DMS 273 treated with DMSO at 0.1 percent for 48 hours (cell line): ENCODE data around the gene TIRAP.
"Not testable (repeated sequence)": the region's sequence is repeated elsewhere in the genome, so short reads cannot be mapped to it uniquely, and the experiment has no call there.

Experiments
- DNase-seq: peaks from one replicate; lab custom pipeline; 2025; lab: John Stamatoyannopoulos, UW

TIRAP gene

DNA sequence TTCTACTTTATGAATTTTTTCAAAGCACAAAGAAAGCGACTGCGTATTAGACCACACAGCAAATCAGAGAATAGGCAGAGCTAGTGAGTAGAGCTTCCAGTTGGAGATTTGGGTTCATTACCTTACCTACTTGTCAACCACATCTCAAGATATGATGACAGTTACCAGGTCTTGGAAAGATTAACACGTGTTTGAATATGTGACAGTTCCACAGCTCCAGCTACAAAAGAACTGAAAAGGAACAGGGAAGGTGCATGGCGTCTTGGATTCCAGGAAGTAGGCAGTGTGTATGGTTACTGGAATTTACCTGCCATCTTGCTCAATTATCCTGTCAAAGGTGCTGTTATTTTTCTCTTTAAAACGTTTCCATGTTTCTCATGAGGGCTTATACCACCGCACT lies 5.3 kb downstream of the TIRAP start:
- no peak for DNase-seq

DNA sequence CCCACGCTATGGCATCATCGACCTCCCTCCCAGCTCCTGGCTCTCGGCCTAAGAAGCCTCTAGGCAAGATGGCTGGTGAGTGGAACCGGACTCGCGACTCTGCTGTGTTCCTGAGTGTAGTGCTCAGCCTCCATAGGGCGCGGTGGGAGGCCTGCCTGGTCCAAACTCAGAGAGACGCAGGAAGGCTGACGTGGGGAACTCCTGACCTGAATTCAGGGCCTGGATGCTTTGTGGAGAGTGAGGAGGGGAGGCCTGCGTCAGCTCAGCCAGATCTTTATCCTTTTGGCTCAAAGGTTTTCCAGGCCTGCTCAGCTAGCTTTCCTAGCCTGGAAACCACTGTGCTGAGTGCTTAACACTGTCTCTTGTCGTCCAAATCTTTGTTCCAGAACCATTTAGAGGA lies 8.0 kb downstream of the TIRAP start:
- DNase-seq = no peak

DNA sequence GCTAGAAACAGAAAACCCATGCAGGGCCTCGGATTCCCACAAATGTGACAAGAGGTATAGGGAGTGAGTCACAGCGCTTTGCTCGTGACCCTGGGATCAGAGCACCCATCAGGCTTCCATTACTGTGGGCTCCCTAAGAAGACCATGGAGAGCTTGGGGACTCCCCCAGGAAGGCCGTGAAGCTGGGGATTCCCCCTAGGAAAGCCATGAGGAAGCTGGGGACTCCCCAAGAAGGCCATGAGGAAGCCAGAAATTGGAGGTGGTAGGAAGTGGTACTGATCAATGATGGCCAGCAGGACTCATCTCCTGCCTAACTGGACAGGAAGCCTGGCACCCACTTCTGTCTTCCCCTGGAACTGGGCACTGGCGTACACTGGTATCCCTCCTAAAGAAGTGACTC lies 10.8 kb downstream of the TIRAP start:
- DNase-seq = no peak

DNA sequence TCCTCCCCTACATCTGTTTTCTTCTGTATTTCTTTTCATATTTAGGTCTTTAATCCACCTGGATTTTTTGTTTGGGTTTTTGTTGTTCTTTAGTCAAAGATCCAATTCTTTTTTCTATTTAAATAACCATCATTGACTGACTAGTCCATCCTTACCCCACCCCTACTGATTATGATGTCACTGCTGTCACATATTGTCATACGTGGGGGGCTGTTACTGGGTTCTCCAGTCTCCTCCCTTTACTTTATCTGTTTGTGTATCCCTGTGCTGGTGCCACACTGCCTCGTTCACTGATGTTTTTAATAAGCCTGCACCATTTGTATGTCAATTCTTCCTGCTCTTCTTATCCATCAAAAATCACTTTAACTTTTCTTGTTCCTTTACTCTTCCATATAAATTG lies 14.1 kb downstream of the TIRAP start:
- DNase-seq = no peak

DNA sequence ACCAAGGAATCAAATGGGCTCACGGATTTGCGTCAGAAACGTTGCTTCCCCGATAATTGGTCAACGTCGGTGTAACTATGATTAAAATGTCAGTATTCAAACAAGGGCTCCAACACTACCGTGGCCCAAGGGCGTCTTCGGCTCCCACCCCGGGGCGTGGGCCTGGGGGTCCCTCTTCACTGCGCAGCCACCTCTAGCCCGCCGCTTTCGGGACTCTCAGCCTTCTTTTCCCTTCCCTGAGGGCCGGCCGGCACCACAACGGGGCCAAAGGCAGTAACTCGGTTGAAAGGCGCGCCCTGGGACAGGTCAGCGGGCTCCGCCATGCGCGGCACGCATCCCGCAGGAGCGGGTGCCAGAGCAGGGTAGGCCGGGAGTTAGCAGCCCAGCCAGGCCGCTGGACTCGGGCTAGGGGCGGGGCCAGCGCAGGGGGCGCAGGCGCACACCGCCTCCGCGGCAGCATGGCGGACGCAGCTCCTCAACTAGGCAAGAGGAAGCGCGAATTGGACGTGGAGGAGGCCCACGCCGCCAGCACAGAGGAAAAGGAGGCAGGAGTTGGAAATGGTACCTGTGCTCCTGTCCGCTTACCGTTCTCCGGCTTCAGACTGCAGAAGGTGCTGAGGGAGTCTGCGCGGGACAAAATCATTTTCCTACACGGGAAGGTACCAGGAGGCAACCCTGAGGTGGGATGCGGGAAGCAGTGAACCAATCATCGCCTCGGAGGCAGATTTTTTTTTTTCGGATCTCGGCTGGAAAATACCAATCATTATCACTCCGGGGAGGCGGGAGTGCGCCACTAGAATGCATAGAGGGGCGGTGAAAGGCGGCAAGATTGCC lies 20.9 kb downstream of the TIRAP start, which contains the start of gene DCPS:
TSS of gene DCPS (plus strand) at position 438 of the 834 bp plus-strand sequence. CDS start at position 459, 21 bp downstream.
- DNase-seq = peak; percentile 81

DNA sequence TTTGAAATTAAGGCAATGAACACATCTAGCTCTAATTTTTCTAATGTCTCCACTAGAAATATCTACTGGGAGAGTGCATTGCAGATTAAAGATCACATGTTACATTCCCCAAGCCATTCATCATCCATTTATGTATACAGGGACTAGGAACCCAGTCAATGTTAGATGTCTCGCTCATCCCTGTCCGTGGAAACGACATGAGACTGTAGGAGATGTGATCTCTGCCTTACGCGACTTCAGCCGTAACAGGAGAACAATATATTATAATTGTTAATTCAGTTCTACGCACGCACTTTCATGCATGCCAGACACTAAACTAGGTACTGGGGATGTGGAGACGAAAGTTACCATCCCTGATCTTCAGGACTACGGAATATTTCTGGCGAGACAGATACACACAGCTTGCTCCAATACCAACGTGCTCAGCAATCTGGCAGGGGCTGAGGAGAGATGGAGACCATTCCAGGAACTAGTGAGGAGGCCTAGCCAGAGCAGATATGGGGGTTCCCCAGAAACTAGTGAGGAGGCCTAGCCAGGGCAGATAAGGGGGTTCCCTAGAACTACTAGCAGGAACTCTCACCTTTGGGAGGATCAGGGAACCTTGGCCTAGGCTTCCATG lies 21.7 kb downstream of the TIRAP start:
- DNase-seq = no peak

DNA sequence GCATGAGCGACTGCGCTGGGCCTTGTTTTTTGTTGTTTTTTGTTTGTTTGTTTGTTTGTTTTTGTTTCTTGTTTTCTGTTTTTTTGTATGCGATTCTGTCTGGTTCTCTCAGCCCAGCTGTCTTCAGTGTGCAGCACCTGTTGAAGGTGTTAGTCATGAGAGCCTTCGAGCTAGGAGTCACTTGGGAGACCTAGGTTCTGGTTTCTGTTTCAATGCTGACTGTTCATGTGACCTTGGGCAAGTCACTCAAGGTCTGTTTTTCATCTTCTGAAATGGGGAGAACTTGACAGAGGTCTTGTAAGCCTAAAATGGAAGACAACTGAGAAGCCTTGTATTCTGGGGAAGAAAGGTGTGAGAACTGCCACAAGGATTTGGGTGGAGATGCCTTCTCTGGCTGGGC lies 22.8 kb downstream of the TIRAP start:
- DNase-seq = no peak

DNA sequence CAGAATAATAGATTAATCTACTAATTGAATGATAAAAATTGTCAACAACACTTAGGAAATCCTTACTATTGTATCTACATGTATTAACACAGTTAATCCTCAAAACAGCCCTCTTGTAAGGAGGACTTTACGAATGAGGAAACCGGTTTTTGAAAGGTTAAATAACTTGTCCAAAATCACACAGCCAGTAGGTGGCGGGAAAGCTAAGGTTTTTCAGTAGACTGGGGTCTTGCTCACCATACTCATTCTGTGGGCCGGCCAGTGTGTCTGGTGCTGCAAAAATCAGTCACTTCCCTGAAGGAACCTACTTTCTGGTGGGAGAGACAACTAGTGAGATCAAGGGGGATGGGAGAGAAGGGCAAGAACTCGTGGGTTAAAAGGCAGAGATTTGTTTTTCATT lies 24.8 kb downstream of the TIRAP start:
- DNase-seq = no peak

DNA sequence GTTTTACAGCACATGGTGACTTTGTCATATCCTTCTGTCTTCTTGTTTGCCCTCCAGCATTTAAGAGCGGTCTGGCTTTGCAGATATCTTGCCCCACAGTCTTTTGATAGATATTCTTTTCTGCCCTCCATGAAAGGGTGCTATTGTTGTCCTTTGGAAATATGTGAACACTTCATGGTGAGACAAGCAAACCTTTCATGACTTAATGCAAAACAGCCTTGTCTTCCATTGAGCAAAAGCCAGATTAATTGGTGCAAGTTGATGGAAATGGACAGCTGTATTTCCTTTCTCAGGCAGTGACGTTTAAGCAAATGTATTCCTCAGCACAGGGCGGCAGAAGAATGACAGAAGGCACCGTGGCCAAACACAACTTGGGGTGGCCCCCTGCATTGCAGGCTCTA lies 25.4 kb downstream of the TIRAP start:
- DNase-seq = no peak

DNA sequence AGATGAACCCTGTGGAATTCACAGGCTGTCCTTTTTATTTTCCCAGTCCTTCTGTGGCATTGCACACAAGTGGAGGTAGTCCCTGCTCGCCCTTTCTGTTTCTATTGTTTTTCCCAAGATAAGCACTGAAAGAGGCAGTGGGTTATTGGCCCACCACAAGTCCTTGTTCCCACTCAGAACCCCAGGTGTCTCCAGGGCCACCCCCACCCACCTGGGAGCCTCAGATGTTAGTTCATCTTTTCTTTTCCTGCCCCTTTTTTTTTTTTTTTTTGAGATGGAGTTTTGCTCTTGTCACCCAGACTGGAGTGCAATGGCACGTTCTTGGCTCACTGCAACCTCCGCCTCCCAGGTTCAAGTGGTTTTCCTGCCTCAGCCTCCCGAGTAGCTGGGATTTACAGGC lies 25.9 kb downstream of the TIRAP start:
- DNase-seq = not testable (repeated sequence)

DNA sequence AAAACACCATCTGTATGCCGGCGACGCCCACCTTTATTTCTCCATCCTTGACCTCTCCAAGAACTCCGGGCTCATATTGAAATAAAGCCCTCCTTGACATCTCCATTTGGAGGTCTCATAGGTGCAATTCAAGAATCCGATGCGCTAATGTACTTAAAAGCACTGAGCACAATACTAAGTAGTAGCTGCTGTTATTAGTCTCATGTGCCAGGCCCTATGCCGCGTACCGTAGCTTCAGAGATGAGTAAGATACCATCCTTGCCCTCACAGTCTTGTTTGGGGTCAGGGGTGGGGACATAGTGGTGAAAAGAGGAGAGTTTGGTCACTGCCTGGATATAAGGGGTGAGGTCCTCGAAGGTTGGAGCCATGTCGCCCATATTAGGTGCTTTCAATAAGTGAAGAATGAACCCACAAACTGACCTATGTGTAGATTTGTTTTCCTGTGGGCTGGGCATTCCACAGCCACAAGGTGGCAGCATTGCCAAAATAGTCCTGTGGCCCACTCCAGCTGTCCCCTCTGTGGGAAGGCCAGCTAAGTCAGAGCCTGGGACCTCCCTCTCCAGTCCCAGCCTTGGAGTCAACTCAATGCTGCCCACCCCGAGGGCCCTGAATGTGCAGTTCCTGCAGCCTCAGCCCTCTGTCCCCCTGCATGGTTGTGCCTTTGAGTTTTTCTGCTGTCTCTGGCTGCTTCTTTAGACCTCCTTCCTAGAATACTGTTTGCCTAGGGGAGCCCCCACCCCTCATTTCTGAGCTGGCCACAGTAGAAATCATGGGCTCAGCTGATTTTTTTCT lies 27.5 kb downstream of the TIRAP start:
- no peak for DNase-seq

DNA sequence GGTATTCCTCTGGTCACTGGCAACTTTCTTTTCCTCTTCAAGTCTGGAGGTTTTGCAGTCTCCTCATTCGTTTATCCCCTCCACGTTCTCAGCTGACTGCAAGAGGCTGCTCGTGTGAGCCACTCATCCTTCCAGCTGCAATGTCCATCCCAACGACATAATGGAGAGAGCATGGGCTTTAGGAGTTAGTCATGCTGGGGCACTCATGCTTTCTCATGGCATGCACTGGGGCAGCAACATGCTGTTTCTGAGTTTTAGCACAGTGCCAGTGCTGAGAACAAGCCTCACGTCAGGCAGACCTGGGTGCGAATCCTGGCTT lies 28.1 kb downstream of the TIRAP start:
- no peak for DNase-seq

DNA sequence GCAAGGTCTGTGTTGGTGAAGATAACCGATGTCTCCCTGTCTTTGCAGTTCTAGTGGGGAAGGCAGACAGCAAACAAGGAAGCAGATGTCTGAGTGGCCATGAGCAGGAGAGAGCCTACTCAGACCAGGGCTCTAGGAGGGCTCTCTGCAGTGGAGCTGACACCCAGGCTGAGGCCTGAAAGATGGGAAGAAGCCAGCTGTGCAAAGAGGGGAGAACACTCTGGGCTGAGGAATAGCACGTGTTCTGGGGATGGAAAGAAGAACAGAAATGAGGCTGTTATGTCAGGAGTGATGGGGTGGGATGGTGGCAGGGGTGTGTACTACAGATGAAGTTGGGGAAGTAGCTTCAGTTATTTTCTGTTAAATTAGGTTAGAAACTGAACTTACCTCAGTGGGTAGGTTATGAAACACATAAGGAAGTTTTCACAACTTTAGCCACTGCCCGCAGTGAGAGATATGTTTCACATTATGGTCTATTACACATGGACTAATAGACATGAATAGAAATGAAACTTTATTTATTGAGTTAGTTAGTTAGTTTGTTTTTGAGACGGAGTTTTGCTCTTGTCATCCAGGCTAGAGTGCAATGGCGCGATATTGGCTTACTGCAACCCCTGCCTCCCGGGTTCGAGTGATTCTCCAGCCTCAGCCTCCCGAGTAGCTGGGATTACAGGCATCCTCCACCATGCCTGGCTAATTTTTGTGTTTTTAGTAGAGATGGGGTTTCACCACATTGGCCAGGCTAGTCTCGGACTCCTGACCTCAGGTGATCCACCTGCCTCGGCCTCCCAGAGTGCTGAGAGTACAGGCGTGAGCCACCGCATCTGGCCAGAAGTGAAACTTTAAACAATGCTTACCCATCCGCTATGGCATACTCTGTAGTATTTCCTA lies 28.8 kb downstream of the TIRAP start:
- no peak for DNase-seq

DNA sequence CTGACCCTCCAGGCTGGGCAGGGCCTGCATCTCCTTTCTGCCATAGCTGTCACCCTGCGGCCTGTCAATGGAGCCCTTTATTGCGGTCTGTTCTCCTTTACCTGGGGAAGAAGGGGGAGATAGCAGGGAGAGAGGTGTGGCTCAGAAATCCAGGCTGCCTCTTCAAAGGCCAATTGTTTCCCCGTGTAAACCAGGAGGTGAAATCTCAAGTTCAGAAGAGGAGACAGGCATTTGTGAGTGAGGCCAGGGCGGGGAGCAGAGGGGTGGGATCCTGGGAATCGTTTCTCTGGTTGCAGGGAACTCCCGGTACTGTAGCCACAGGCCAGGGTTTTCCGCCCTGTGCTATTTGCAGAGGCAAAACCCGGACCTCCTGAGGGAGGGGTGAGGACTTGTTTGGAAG lies 30.1 kb downstream of the TIRAP start:
- no peak for DNase-seq

DNA sequence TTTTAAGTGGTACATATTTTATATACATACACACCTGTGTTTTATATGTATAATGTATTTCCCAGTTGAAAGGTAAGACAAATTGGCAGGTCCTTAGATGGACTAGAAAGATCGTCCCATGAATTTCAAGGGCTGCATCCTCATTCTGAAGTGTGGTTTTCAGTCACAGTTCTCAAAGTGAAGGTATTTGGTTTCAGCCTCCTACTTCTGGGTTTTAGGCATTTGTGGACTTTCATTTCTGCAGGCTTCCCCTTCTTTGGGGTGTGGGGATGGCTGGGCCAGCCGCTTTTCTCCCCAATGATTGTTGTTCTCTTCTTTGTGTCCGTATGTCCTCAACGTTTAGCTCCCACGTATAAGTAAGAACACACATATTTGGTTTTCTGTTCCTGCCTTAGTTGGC lies 30.9 kb downstream of the TIRAP start:
- no peak for DNase-seq

DNA sequence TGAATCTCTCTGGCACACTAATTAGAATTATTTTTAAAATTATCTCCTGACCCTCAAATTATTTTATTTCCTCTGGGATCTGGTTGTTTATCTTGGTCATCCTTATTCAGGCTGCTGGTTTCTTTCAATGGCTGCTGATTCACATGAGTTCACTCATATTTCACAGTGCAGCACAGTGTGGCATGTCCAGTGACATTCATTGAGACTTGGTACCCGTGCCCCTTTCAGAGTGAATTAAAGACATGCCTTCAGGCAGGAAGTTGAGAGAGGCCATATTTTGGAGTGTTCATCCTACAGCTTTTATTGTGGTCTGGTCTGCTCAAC lies 34.5 kb downstream of the TIRAP start:
- DNase-seq = no peak

DNA sequence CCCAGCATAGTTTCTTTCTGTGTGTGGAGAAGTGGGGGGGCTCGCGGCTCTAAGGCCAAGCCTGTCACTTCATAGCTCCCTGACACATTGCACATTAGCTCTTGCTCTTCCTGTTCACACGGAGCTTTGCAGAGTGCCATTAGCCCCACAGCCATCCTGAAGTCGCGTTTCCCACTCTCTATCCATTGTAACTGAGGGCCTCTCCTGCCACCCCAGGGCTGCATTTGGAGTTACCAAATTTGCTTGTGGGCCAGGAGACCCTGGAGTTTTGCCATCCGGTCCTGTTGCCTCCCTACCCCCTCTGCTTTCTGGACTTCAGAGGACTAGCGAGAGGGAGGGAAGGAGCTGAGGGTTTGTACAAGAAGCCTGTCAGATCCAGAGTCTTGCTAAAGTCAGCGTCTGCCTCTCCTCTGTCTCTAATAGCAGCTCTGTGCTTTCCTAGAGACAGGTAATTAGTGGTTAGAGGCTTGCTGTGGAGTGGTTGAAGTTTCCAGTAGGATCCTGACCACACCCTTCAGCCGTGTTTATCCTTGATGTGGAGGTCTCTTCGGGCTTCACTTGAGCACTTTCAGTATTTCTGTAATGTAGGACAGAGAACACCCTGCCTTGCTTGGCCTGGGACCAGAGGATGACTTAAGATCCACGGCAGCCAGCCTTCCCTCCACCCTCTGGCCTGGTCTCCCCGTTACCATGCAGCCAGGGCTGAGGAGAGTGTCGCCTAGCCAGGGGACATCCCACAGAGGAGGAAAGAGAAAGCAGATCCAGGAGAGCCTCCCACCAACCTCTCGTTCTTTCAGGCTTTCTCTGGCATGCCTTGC lies 35.1 kb downstream of the TIRAP start:
- no peak for DNase-seq

DNA sequence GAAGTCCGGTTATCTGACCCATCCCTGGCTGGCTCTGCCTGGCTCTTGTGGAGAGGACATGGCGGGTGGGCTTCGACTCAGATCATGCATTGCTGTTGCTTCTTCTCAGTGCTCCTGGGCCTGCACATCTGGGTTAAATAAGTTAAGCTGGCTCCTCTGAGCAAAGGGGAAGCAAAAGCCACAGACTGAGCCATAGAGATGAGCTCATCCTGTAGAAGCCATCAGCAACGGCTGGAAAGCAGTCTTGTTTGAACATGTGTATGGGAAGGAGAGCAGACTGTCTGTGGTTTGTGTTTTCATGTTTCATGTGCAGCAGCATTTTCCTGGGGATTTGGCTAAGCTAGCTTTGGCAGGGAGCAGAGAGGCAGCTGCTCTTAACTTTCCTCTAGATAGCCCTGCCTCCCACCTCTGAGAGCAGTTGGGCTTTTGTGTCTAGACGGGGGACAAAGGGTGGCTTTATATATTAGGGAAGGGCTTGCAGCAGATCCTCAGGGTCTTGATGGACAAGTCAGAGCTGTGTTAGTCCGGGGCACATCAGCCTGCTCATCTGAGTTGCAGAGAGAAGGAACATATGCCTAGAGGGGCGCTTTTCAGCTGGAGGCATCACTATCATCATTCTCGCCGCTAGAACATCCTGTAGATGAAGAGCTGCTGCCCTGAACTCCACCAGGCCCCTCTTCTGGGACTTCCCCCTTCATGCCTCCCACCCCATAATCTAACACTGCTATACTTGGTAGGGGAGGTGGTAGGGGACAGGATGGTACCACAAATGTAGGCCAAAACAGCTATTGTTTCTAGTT lies 35.9 kb downstream of the TIRAP start:
- DNase-seq = peak; percentile 47

DNA sequence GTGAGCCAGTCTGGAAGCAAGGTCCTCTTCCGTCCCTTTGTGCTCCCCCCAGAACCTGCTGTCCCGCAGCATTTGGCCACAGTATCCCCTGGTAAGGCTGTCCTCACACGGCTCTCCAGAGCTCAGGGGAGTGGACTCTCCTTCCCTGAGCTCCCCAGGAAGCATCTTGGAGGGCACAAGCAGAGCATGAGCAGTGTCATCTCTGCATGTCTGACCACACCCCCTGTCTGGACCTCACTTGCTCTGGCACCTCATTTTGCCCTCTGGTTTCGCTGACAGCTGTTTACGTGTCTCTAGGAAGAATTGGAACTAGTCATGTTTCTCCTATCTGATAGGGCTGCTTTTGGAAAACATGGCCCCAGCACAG lies 36.5 kb downstream of the TIRAP start:
- no peak for DNase-seq

DNA sequence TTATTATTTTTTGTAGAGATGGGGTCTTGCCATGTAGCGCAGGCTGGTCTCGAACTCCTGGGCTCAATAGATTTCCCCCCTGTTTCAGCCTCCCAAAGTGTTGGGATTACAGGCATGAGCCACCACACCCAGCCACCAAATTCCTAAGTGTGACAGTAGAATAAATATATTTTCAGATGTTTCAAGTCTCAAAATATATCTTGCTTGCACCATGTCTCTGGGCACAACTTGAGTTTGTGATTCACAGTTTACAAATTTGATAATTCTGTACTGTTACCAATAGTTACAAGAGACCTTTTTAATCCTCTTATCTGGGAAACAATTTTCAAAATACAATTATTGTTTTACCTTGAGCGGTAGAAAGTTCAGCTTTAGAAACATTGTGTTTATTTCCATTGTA lies 40.1 kb downstream of the TIRAP start:
- DNase-seq = no peak
